Stimulated activated CD4-positive, alpha-beta T cell treated with anti-CD3 and anti-CD28 coated beads, Interleukin-2, amount 100 ng/mL, for 24 hours (primary cell): ENCODE data around the gene NLRC3.

Experiments used
- DNase-seq, 2 donors: peaks; one replicate each; pipeline ENCODE4 v3.0.0-alpha.2; 2020

The NLRC3 gene

DNA sequence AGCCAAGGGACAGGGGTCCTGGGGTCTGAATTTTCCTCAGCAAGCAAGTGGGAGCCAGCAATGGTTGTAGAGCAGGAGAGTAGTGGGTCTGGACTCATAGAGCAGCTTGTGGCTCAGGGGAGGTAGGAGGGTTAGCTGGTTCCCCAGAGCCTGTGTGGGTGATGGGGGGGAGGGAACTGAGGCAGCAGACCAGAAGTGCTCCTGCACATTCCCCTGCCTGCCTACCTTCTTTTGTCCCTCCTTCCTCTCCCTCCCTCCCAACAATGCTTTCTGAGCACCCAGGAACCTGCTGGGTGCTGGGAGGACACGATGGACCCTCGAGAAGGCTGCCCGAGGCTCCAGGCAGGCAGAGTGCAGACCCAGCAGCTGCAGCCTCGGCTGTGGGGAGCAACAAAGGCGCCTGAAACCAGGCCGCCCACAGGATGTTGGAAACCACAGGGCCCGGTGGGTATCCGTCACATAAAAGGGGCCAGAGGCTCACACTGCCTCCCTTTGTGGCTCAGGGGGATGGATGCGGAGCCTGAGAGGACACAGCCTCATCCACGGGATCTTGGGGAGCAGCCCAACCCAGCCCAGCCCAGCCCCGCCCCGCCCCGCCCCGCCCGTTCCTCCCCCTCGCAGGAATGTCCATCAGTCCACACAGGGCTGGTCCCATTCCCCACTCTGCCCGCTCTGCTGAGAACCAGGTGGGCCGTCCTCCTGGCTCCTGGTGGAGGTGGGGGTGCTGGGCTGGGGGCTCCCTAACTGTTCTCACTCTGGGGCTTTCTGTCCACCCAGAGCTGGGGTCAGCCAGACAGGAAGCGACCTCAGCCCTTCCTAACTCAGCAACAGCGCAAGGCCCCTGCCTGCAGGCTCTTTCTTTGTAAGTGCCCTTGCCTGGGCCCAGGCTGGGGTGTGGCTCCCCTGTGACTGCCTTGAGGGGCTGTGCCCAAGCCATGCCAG is 1.7 kb upstream of the NLRC3 start:
- DNase-seq, result peak; percentile 55 to 72

DNA sequence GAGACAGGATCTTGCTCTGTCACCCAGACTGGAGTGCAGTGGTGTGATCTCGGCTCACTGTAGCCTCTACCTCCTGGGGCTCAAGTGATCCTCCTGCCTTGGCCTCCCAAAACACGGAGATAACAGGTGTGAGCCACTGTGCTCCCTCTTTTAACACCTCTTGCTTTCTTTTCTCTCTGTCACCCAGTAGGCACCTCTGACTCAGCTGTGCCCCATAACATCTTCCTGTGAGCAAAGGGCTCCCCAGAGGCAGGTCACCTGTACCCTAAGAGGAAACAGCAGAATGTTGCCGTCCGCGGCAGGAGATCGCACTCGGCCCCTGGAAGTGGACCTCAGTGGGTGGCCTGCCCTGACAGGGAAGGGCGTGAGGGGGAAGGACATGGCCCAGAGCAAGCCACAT is 918 bp upstream of the NLRC3 start:
- peak; percentile 43 for DNase-seq

DNA sequence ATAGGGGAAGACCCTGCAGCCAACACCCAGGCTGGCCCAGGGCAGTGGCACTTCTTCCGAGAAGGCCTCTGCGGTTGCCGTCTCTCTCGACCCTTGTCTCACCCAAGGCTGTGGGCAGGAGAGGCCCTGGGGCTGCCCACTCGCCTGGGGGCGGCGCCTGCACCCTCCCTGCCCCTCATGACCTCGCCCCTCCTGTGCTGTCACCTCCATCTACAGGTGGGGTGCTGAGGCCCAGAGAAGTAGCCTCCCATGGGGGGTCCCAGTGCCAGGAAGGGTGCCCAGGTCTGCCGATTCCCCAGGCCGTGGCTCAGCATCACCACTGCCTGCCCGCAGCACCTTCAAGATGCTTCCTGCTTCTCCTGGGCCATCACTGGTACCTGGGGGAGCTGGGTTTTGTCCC is 992 bp downstream of the NLRC3 start:
- DNase-seq, result peak; percentile 27 to 34

DNA sequence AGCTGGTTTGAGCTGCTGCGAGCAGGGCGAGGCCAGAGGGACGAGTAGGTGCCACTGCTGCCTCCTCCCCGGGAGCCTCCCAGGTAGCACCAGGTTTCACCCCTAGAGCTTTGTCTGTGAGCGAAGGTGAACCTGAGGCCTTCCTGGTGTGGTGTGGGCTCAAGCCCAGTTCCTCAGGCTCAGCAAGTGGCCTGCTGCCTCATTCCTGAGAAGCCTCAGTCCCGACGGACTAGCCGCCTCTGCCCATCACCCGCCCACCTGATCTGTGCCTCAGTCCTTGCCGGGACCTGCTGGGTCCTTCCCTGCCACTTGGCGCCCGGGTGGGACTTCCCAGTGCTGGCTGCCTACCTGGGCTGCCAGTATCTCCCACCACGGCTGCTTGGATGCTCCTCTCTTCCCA is 1.7 kb downstream of the NLRC3 start:
- DNase-seq, result peak; percentile 9 to 26

DNA sequence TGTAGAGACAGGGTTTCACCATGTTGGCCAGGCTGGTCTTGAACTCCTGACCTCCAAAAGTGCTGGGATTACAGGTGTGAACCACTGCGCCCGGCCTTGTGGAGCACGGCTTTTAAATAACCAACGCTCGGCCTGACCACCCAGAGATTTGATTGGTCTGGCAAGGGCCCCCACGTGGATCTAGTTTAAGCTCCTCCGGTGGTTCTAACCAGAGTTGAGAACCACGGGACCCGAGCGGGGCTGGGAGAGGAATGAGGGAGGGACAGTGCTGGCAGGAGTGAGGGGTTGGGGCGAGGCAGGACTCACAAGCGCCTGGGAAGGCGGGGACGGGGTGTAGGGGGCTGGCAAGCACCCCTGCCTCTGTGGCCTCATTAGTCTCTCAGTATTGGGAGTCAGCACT is 3.0 kb downstream of the NLRC3 start:
- no peak for DNase-seq

DNA sequence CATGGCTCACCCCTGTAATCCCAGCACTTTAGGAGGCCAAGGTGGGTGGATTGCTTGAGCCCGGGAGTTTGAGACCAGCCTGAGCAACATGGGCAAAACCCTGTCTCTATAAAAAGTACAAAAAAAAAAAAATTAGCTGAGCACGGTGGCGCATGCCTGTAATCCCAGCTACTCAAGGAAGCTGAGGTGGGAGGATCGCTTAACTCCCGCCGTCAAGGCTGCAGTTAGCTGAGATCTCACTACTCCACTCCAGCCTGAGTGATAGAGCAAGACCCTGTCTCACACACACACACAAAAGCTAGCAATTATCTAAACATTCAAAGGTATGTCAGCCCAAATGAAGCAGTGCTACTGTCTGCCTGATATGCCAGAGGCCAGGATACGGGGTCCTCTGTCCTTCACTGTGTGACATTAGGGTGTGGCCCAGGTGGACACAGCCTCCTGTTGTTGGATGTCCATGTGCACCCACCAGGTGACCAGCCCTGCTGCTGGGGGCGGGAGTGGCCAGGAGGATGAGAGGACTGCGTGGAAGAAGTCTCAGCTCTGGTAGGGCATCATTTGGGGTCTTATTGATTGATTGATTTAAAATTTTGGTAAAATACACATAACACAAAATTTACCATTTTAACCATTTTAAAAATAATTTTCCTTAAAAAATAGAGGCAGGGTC is 3.9 kb downstream of the NLRC3 start:
- no peak for DNase-seq

DNA sequence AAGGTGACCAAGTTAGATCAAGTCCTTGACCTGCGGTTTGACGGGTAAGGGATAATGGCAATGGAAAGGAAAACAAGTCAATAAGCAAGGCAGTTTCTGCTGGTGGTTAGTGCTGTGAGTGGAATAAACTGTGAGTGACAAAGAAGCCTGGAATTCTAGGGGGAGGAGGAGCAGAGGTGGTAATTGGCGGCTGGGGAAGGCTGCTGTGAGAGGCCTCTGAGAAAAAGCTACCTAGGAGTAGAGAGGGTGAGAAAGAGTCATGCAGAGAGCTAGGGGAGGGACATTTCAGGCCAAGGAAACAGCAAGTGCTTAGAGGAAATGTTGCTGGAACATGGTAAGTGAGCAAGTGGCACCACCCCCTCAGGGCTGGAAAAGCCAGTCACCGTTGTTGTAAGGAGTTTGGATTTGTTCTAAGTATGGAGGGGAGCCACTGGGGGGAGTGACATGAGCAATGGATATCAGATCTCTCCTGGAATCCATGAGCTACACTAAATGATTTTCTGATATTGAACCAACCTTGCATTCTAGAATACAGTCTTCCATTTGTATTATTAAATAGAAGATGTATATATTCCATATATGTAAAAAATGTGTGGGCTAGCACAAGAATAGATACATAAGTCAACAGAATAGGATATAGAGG is 6.7 kb downstream of the NLRC3 start:
- no peak for DNase-seq

DNA sequence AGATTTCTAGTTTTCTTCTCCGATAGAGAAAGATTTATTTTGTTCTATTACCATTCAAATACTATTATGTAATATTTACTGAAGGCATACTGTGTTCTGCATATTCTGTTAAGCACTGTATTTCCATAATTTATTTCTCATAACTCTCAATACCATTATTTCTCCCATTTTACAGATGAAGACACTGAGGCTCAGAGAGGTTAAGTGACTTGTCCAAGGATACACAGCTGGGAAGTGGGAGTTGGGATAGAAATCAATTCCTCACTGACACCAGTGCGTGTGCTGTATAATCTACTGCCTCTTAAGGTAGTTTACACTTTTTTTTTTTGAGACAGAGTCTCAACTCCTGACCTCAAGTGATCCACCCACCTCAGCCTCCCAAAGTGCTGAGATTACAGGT is 7.4 kb downstream of the NLRC3 start:
- DNase-seq, result no peak

DNA sequence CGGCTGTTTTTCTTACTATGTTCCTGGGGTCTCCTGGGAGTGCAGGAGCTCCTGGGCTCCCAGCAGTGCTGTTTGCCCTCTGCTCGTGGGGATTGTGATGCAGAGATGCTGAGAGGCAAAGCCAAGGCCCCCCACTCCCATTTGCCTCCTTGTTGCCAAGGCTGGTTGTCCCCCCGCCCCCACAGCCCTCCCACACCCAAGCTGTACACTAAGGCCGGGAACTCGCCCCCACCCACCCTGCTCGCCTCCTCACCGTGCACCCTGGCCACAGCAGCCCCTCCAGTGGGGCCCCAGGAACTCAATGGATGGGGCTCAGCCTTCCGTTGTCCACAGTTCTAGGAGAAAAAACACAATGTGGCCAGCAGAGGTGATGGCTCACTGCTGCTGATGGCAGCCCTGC is 10.2 kb downstream of the NLRC3 start:
- no peak for DNase-seq

DNA sequence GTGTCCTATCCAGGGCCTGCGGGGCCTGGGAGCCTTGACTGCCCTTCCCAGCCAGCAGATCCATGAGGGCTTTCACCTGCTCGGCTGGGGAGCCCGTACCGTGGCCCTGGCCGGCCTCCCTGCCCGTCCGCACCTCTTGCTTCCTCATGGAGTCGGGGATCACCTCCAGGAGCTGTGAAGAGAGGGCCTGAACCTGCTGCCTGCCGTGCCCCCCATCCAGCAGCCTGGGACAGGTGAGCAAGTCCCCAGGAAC is 12.4 kb downstream of the NLRC3 start:
- DNase-seq, result no peak

DNA sequence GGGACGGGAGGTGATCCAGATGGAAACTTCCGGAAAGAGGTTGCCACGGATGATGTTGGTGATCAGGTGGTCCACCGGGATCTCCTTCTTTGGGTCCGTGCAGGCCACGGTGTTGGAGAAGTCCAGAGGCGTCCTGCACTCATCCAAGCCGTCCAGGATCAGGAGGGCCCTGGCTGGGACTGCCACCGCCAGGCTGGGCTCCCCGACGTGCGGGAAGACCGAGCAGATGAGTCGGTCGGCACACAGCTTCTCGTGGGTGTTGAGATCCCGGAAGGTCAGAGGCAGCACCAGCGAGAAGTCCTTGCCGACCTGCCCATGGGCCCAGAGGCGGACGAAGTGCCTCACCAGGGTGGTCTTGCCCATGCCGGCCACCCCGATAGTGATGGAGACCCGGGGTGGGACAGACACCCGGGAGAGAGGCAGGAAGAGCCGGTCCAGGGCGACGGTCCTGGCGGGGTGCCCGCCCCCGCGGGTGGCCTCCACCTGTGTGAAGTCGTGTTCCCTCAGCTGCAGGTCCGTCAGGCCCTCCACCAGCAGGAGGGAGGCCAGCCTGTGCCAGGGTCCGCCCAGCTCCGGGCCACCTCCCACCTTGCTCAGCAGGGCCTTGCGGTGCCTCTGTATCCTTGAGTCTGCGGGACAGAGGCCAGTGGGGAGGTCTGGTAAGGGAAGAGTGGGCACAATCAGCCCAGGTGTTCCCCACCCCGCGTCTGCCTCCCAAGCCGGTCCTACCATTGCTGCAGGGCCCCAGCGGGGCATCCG is 12.9 kb downstream of the NLRC3 start:
- DNase-seq, result no peak

DNA sequence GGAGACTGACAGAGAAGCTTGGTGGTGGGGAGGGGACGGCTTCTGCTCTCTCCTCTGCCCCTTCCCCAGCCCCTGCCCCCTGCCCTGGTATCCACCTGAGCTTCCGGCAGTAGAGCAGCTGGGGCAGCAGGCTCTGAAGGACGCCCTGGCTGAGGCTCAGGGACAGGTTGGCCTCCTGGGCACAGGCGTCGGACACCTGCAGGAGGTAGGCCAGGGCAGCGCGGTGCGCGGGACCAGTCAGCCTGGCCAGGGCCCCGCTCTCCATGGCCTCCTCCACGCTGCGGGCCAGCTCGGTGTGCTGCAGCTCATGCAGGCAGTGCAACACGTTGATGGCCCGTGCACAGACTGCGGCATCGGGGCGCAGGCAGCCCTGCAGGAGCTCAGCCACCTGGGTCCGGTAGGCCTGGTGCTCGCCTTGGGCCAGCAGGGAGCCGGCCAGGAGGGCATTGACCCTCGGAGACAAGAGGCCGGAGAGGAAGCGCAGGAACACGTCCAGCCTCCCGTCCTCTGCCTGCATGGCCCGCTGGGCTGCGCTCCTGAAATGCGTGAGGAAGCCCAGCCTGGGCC is 14.2 kb downstream of the NLRC3 start:
- no peak for DNase-seq

DNA sequence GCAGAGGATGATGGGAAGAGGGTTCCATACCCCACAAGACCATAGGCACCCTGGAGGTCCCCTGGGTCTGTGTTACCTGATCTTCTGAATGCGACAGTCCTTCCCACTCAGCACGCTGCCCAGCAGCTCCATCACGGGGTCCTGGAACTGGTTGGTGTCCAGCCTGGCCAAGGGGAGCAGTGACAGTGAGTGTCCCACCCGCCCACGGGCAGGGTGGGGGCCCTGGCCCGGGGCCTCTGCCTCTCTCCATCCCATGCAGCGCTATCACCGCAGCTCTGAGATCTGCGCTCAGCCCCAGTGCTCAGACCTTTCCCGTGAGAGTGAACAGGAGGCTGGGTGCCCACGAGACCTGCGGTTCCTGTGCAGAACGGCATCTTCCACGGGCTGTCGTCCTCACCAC is 15.6 kb downstream of the NLRC3 start:
- DNase-seq, result no peak

DNA sequence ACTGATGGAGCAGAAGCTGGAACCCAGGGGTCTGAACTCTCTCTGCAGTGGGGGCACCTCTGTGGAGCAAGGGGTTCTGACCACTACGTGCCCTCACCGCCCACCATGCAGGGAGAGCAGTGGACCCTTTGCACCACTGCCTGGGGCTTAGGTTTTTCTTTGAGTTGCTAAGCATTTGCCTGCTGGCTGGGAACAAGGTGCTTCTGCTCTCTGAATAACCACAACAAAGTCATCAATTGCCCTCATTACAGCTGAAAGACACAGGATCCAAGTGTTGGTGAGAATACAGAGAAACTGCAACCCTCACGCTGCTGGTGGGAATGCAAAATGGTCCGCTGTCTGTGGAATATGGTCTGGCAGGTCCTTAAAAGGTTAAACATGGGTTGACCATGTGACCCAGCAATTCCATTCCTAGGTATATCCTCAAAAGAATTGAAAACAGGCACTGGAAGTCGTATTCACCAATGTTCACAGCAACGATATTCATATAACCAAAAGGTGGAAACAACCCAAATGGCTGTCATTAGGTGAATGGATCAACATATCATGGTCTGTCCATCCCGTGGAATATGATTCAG is 22.8 kb downstream of the NLRC3 start:
- no peak for DNase-seq

DNA sequence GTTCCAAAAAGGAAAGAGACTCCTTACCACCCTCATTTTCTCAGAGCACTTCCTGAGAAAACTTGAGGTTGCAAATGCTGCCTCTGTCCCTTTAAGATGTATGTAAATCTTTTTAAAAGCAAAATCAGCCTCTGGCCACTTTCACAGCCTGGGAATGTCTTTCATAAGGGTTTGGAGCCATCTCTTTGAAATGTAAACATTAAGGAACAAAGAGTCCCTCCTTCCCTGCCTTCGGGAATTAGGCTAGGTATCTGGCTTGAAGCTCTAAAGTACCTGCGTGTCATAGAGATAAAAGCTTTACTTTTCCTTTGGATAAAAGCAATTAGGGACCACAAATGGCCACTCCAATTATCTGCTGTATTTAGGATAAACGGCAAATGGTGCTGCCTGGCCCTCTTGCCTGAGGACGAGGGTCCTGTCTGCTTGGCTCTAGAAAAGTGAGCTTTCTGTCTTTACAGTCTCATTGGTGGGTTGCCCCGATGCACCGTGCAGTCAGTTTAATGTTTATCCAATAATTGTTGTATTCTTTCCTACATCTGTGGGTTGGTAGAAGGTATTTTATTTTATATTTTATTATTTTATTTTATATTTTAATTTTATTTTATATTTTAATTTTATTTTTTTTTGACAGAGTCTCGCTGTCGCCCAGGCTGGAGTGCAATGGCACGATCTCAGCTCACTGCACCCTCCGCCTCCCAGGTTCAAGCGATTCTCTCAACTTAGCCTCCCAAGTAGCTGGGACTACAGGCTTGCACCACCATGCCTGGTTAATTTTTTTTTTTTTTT is 23.9 kb downstream of the NLRC3 start:
- no peak for DNase-seq

DNA sequence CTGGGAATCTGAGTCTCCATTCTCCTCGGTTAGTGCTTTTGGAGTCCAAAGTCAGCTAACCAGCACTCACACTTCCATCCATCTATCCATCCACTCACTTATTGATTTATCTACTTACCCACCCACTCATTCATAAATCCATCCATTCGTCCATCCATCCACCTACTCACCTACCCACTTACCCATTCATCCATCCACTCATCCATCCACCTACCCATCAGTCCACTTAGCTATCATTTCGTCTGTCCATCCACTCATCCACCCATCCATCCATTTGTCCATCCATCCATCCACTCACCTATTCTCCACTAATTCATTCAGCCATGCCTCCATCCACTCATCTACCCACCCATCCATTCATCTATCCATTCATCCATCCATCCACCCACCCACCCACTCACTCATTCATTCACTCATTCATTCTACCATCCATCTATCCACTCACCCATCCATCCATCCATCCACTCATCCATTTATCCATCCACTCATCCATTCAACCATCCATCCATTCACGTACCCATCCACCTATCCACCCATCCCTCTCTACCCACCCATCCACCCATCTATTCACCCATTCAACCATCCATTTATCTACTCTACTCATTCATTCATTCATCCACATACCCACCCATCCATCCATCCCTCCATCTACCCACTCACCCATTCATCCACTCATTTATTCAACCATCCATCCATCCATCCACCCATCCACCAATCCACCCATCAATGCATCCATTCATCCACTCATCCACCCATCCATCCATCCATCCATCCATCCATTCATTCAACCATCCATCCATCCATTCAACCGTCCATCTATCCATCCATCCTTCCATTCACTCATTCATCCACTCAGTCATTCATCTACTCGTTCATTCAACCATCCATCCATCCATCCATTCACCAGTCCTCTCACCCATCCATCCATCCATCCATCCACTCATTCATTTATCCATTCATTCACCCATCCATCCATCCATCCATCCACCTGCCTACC is 26.1 kb downstream of the NLRC3 start:
- no peak for DNase-seq

DNA sequence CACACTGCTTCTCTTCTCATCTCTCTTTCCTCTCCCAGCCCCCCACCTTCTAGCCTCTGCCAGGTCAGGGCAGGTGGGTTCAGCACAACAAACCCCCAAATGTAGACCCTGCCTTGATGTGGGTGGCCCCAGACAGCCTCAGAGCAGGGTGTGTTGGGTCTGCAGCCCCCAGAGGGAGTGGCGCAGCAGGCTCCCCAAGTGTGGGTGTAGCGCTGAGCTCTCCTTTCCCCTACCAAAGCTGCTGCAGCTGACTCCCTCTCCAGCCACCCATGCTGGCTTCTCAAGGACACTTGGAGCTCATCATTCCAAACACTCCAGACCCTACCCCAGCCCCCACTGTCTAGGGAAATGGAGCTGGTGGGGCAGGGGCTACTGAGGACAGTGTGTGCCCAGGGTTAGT is 27.3 kb downstream of the NLRC3 start:
- DNase-seq, result no peak

DNA sequence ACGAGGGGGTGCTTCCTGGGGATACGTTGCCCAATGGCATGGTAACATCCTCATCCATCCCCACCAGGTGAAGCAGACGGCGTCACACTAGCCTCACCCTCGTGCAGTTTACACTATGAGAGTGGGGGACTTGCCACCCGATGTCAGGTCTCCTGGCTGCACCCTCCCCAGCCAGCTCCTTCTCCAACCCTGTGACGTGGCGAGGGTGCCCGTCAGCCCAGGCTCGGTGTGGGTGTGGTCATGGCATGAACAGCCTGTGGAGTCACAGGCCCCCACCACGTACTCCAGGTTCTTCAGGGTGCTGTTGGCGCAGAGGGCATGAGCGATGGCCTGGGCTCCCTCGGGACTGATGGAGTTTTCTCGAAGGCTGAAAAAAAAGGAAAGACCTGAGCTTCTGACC is 28.3 kb downstream of the NLRC3 start:
- no peak for DNase-seq

DNA sequence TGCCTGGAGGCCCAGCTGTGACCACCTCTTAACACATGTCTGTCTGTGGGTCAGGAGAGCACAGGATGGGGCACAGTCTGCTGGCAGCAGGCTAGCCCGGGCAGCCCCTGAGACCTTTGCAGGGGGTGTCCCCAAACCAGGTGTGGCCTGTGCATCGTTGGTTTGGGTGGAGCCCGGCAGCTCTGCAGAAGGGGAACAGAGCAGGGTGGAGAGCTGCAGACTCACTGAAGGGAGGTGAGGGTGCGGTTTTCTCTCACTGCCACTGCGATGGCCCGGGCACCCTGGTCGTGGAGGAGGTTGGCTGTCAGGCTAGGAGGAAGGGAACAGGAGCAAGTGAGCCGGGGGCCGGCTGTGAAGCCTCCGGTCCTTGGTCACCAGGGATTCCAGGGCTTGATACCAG is 28.8 kb downstream of the NLRC3 start:
- DNase-seq, result no peak

DNA sequence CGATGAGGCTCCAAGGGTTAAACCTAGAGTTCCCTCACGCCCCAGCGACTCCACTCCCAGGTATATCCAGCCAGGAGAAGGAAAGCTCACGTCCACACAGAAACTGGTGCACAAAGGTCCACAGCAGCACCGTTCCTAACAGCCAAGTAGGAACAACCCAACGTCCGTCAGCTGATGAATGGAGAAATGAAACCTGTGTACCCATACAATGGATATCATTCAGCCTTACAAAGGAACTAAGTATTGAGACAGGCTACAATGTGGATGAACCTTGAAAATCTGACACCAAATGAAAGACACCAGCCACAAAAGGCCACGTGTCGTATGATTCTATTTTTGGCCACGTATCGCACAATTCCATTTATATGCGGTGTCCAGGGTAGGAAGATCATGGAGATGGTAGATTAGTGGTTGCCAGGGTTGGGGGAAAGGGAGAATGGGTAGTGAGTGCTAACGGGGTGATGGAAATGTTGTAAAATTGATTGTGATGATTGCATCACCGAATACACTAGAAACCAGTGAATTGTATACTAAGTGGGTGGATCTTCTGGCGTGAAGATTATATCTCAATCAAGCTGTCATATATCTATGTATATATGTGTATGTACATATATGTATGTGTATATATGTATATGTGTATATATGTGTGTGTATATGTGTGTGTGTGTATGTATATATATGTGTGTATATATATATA is 30.1 kb downstream of the NLRC3 start:
- no peak for DNase-seq
